ENCODE measurements around the gene TBC1D28.
"Not testable (repeated sequence)": the region's sequence is repeated elsewhere in the genome, so short reads cannot be mapped to it uniquely, and the experiment has no call there.

Gene TBC1D28

DNA sequence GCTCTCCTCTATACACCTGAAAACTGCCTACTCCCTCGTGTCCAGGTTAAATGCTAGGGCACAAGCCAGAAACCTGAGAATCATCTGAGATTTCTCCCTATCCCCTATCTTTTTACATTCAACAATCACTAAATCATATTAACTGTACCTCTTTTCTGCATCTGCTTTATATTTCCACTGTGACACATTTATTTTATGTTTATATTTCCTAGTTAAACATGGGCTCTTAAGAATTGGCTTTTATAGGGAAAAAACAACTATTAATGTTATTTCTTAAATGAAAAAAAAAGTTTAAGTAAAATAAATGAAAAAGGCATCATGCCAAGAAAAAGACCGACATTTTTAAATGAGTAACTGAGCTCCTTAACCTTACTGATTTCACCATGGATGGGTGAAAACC is 26.6 kb downstream of the TBC1D28 start:
- FAIRE-seq; DNase-seq (ENCODE audit: low spot score): not testable (repeated sequence)

DNA sequence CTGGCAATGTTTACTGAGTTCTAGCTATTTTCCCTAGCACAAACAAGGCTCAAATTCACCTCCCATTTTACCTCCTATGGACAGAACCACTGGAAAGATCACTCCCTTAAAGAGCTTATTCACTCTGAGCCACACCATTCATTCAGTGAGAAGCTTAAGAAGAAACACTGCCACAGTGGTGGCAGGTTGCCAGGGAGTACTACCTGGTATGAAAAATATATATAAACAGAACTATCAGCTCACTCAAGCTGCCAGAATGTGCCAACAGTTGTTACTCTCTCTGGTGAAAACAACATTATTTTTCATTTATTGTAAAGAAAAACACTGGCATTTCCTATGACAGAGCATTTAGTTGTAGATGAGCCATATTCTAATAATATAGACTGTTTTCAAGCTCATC is 31.2 kb downstream of the TBC1D28 start:
- DNase-seq (ENCODE audit: low spot score); FAIRE-seq: not testable (repeated sequence)

DNA sequence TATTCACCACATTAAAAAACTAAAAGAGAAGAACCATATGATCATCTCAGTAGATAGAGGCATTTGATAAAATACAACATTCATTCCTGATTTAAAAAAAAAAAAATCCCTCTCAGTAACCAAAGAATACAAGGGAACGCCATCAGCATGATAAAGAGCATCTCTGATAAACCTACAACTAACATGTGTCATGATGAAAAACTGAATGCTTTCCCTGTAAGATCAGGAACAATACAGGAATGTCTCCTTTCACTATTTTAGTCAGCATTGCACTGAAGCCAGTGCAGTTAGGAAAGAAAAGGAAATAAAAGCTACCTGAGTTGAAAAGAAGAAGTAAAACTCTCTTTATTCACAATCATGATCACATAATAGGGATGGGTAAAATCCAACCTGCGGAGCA is 51.1 kb downstream of the TBC1D28 start:
- not testable (repeated sequence) for DNase-seq (ENCODE audit: low spot score); FAIRE-seq

All from urothelium cell line (cell line).